Colonic mucosa (tissue), 4 donors: ENCODE data around the gene CTDP1. TPM values are rescaled to one million over a fixed set of nuclear protein-coding genes. Genes with fewer than 3 reads are reported as not detected.
"Not testable (repeated sequence)": the region's sequence is repeated elsewhere in the genome, so short reads cannot be mapped to it uniquely, and the experiment has no call there.

ENCODE experiments used
- DNase-seq: peaks from one replicate; pipeline ENCODE4 v3.0.0-alpha.2; 2020
- H3K27ac ChIP-seq: fragments of 200-600 bp; one replicate; pipeline ENCODE4 v1.8.0; 2021
- H3K27me3 ChIP-seq: fragments of 200-600 bp; one replicate; pipeline ENCODE4 v1.8.0; 2021
- H3K36me3 ChIP-seq: fragments of 200-600 bp; one replicate; pipeline ENCODE4 v1.8.0; 2021
- H3K4me1 ChIP-seq: fragments of 200-600 bp; one replicate; pipeline ENCODE4 v1.8.0; 2021; ENCODE audit warnings: mild to moderate bottlenecking
- H3K4me3 ChIP-seq: fragments of 200-600 bp; one replicate; pipeline ENCODE4 v1.8.0; 2021
- H3K9ac ChIP-seq, 2 donors: one replicate each; pipeline ENCODE4 v1.7.0; 2013; ENCODE audit warnings: control low read depth in 2 of 2, low read depth in 2 of 2, low read length in 2 of 2
- H3K9me3 ChIP-seq: fragments of 200-600 bp; one replicate; pipeline ENCODE4 v1.8.0; 2021
- intact Hi-C: fragments of 100-400 bp; cut with DNase I; formaldehyde crosslinking; loops from one replicate; pipeline ENCODE4 v1.14.1; 2022
- total RNA-seq, 2 donors: library from RNA; stranded (reverse); fragmentation: NEBNext Ultra II Directional in 1 of 2; extraction: Animal tissue kit (Norgen Biotek cat#: 25700) in 1 of 2; gene quantifications; one replicate each; pipeline ENCODE4 v1.2.1, GENCODE V29; 2021
- TF ChIP-seq, protein P1 (sequence below): fragments of 200-600 bp; IDR thresholded peaks from one replicate; pipeline ENCODE4 v1.8.0; 2022; ENCODE audit warnings: antibody characterized with exemption, mild to moderate bottlenecking
- donor health status: healthy.
- donor health status: DM: no; HTN: no; CAD: no.
- donor health status: DM: no; HTN: no; CAD: no.

The CTDP1 gene
- total RNA-seq, 2 donors from 2014 or later: 34.7 to 36.9 TPM

DNA sequence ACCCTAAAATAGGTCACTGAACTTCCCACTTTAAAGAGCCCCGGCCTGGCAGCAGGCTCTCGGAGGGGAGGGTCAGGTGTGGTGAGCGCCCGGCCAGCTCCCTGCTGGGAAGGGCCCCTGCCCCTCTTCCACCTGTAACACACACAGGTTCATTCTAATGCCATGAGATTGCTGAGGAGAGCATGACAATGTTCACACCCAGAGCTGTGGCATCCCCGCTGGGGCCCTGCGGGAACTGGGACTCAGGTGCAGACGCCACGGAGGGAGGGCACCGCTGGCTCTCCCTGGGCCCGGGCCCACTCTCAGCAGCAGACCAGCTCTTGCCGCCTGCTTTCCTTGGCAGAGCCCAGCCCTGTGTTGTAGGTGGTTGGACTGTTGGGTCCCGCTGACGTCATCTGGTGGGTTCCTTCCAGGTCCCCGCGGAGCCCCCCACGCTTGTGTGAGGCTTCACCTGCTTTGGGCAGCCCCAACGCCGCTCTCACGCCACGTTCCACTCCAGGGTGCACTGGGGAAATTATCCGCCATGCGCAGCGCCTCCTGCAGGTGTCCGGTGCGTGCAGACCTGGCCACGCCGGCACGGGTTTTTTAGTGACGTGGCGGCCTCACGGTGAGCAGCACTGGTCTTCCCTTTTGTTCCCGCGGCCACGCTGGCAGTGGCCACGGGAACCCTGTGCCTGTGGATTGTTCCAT is 67.7 kb downstream of the CTDP1 start:
- Histone ChIP-seq H3K4me3 (no peak overlapping the region), H3K4me1 (no peaks in the 10 kb centered on the region), H3K36me3 (no peaks in the 10 kb centered on the region), H3K27ac (no peak overlapping the region), H3K9ac (no peak overlapping the region), H3K9me3 (no peaks in the 10 kb centered on the region), H3K27me3 (no peaks in the 10 kb centered on the region)
- intact Hi-C loops: no loop called here
- TF ChIP-seq, protein P1, sequence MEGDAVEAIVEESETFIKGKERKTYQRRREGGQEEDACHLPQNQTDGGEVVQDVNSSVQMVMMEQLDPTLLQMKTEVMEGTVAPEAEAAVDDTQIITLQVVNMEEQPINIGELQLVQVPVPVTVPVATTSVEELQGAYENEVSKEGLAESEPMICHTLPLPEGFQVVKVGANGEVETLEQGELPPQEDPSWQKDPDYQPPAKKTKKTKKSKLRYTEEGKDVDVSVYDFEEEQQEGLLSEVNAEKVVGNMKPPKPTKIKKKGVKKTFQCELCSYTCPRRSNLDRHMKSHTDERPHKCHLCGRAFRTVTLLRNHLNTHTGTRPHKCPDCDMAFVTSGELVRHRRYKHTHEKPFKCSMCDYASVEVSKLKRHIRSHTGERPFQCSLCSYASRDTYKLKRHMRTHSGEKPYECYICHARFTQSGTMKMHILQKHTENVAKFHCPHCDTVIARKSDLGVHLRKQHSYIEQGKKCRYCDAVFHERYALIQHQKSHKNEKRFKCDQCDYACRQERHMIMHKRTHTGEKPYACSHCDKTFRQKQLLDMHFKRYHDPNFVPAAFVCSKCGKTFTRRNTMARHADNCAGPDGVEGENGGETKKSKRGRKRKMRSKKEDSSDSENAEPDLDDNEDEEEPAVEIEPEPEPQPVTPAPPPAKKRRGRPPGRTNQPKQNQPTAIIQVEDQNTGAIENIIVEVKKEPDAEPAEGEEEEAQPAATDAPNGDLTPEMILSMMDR: no peak
- DNase-seq: no peak

DNA sequence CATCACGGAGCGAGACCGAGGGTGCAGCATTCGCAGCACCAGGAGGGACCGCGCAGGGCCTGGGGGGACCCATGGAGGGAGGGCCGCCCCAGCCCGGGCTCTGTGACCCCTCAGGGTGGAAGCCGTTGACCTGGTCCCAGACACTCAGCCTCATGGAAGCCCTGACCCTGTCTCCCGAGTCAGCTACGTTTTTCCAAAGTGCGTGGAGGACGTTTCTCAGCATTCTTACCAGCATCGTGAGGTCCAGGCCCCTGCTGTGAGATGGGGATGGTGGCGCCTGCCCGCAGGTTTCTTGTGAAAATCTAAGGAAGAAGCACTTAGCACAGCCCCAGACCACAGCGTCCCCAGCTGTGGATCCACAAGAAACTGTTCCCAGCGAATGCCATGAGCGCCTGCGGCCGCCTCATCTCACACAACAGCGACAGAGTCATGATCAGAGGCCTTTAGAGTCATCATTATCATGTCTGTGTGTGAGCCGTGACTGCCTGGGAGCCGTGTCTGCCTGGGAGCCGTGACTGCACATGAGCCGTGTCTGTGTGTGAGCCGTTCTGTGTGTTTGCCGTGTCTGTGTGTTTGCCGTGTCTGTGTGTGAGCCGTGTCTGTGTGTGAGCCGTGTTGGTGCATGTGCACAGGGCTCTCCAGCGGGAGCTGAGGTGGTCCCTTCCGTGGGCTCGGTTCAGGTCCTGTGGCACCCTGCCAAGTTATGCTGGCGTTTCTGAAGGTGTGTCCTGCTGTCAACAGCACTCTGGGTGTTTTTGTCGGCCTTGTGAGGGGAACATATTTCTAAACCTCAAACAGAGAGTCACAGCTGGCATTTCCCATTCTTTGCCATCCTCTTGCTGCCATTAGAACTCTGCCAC is 68.9 kb downstream of the CTDP1 start:
- intact Hi-C loops: no loop called here
- no peak overlapping the region for H3K4me3 ChIP-seq
- H3K36me3 ChIP-seq: peaks cover 1% of the 10 kb centered on the region
- H3K4me1 ChIP-seq: no peaks in the 10 kb centered on the region
- H3K27me3 ChIP-seq: no peaks in the 10 kb centered on the region
- no peaks in the 10 kb centered on the region for H3K9me3 ChIP-seq
- DNase-seq: no peak
- no peak overlapping the region for H3K9ac ChIP-seq
- no peak overlapping the region for H3K27ac ChIP-seq
- TF ChIP-seq, protein P1: no peak

DNA sequence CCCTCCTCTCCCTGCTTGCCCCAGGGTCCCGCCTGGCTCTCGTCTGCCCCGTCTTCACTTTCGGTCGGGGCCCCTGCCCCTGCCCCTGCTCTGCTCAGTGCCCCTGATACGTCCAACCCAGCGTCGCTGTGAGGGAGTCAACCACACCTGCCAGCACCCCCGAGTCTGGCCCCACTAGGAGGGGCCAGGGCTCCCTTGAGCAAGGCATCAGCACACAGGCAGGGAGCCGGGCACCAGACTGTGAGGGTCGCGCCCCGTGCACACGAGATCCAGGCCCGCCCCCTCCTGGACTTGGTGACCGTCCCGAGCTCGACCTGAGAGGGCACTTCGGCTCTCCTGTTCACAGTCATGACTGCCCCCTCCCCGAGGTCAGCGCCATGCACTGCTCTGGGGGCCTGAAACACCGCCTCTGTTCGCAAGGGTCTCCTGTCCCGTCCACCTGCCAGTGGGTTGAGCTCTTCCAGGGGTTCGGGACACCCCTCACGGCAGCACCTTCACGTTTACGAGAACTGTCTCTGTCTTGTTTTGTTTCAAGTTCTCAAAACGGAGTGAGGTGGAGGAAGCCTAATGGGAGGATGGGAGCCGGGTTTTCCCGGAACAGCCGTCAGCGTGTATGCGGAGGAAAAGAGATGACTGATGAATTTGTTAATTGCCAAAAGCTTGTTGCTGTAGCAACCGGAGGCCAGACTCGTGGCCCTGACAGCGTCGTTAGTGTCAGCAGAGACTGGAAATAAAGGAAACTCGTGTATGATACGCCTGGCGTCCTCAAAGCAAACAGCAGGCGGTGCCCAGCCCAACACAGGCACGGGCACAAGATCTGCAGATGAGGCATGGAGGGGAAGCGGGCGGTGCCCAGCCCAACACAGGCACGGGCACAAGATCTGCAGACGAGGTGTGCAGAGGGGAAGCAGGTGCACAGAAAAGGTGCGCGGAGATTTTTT is 69.9 kb downstream of the CTDP1 start:
- no peaks in the 10 kb centered on the region for H3K4me1 ChIP-seq
- H3K9ac ChIP-seq: no peak overlapping the region
- no peak for DNase-seq
- TF ChIP-seq, protein P1: no peak
- H3K9me3 ChIP-seq: no peaks in the 10 kb centered on the region
- intact Hi-C loops: no loop called here
- H3K4me3 ChIP-seq: no peak overlapping the region
- H3K27ac ChIP-seq: no peak overlapping the region
- peaks cover 7% of the 10 kb centered on the region for H3K36me3 ChIP-seq
- H3K27me3 ChIP-seq: no peaks in the 10 kb centered on the region

DNA sequence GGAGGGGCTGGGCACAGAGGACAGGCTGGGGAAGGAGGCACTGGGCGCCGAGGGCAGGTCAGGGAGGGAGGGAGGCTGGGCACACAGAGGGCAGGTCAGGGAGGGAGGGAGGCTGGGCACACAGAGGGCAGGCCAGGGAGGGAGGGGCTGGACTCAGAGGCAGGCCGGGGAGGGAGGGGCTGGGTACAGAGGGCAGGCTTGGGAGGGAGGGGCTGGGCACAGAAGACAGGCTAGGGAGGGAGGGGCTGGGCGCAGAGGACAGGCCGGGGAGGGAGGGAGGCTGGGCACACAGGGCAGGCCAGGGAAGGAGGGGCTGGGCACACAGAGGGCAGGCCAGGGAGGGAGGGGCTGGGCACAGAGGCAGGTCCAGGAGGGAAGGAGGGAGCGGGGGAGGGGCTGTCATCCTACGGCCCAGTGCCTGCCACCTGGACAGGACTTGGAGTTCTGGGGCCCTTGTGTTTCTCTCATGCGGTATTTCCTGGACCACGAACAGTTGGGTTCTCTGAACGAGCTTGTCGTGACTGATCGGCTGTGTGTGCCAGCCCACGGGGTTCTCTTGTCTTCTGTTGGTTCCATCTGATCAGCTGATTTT is 71.5 kb downstream of the CTDP1 start:
- intact Hi-C loops: no loop called here
- peak; percentile 87 for DNase-seq
- no peak overlapping the region for H3K27ac ChIP-seq
- TF ChIP-seq, protein P1: no peak
- H3K36me3 ChIP-seq: peaks cover 7% of the 10 kb centered on the region
- H3K4me3 ChIP-seq: no peak overlapping the region
- H3K9me3 ChIP-seq: no peaks in the 10 kb centered on the region
- no peaks in the 10 kb centered on the region for H3K4me1 ChIP-seq
- H3K9ac ChIP-seq: peak overlapping the region in 1 of 2 donors; percentile 73
- H3K27me3 ChIP-seq: no peaks in the 10 kb centered on the region

DNA sequence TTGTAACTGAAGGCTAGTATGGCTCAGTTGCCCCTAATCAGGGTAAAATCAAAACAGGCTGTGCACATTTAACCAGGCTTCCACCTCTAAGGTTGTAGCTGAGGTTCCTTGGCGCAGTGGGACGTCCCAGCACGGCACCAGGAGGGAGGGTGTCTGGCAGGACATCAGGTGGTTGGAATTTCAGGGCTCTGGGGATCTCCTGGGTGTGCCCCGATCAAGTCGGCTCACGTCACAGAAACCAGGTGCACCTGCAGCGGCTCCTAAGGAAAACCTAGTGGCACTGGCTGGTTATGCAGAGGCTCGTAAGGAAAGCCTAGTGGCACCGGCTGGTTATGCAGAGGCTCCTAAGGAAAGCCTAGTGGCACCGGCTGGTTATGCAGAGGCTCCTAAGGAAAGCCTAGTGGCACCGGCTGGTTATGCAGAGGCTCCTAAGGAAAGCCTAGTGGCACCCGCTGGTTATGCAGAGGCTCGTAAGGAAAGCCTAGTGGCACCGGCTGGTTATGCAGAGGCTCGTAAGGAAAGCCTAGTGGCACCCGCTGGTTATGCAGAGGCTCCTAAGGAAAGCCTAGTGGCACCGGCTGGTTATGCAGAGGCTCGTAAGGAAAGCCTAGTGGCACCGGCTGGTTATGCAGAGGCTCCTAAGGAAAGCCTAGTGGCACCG is 72.4 kb downstream of the CTDP1 start:
- H3K9me3 ChIP-seq, DNase-seq, H3K27me3 ChIP-seq, intact Hi-C loops, H3K4me3 ChIP-seq, H3K36me3 ChIP-seq, H3K4me1 ChIP-seq: not testable (repeated sequence)
- Histone ChIP-seq H3K27ac (peak overlapping the region; percentile 22), H3K9ac (peak overlapping the region; percentile 1 to 73)

DNA sequence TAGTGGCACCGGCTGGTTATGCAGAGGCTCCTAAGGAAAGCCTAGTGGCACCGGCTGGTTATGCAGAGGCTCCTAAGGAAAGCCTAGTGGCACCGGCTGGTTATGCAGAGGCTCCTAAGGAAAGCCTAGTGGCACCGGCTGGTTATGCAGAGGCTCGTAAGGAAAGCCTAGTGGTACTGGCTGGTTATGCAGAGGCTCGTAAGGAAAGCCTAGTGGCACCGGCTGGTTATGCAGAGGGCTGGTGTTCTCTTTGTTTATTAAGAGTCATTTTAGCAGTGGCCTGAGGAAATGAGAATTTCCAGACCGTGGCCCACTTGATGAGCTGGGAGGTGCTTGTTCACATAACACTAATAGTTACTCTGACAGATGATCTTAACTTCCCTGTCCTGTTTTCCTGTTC is 73.3 kb downstream of the CTDP1 start:
- H3K4me3 ChIP-seq, DNase-seq, H3K36me3 ChIP-seq, H3K9ac ChIP-seq, H3K27me3 ChIP-seq, intact Hi-C loops, H3K27ac ChIP-seq, H3K9me3 ChIP-seq, H3K4me1 ChIP-seq: not testable (repeated sequence)
